NCI-H2029 (cell line): ENCODE measurements around the gene USP35.

ENCODE experiments used
- DNase-seq: peaks from one replicate; lab custom pipeline; 2025; lab: John Stamatoyannopoulos, UW

USP35 gene

GRCh38 chr11:78237293-78238046 is 48.8 kb downstream of the USP35 start:
- no peak for DNase-seq

GRCh38 chr11:78239781-78240180 is 51.1 kb downstream of the USP35 start:
- DNase-seq, result no peak

GRCh38 chr11:78241475-78241874 is 52.8 kb downstream of the USP35 start:
- no peak for DNase-seq

GRCh38 chr11:78244080-78244479 is 55.4 kb downstream of the USP35 start:
- no peak for DNase-seq

GRCh38 chr11:78244546-78245255 is 56.0 kb downstream of the USP35 start:
- DNase-seq, result no peak

GRCh38 chr11:78248191-78248590 is 59.5 kb downstream of the USP35 start:
- no peak for DNase-seq

GRCh38 chr11:78248903-78249302 is 60.2 kb downstream of the USP35 start:
- no peak for DNase-seq

GRCh38 chr11:78250099-78250498 is 61.4 kb downstream of the USP35 start:
- no peak for DNase-seq

- DNase-seq, result no peak
Observed at GRCh38 chr11:78251083-78251775, 62.5 kb downstream of the USP35 start.

GRCh38 chr11:78253797-78254196 is 65.1 kb downstream of the USP35 start:
- DNase-seq, result no peak

- DNase-seq, result no peak
Observed at GRCh38 chr11:78254268-78254667, 65.5 kb downstream of the USP35 start.

- no peak for DNase-seq
Observed at GRCh38 chr11:78255919-78256318, 67.2 kb downstream of the USP35 start.

- no peak for DNase-seq
Observed at GRCh38 chr11:78256962-78257361, 68.2 kb downstream of the USP35 start.

GRCh38 chr11:78257654-78258053 is 68.9 kb downstream of the USP35 start:
- DNase-seq, result no peak

- no peak for DNase-seq
Observed at GRCh38 chr11:78259777-78260487, 71.2 kb downstream of the USP35 start.

- DNase-seq, result no peak
Observed at GRCh38 chr11:78261367-78261766, 72.6 kb downstream of the USP35 start.

GRCh38 chr11:78261828-78262227 is 73.1 kb downstream of the USP35 start:
- DNase-seq, result no peak

- DNase-seq, result no peak
Observed at GRCh38 chr11:78262238-78262637, 73.5 kb downstream of the USP35 start.

- no peak for DNase-seq
Observed at GRCh38 chr11:78262691-78263090, 74.0 kb downstream of the USP35 start.
